Fibroblast of mammary gland (primary cell): Measurements from ENCODE around the gene PVR.
"Not testable (repeated sequence)": the region's sequence is repeated elsewhere in the genome, so short reads cannot be mapped to it uniquely, and the experiment has no call there.

Experiments used
- DNase-seq: peaks from one replicate; pipeline ENCODE4 v3.0.0-alpha.2; 2010; ENCODE audit warnings: low read depth
- H3K4me3 ChIP-seq: 2 replicates; pipeline ENCODE4 v1.5.1; 2011; ENCODE audit warnings: low read depth, mild to moderate bottlenecking, low read length, moderate library complexity; ENCODE audit not compliant: control insufficient read depth
- TF ChIP-seq, protein P1 (sequence below): conservative IDR thresholded peaks from 2 replicates; pipeline ENCODE4 v1.5.1; 2011; ENCODE audit warnings: low read depth, low read length, inconsistent platforms; ENCODE audit not compliant: control insufficient read depth, insufficient read depth

Gene PVR

DNA sequence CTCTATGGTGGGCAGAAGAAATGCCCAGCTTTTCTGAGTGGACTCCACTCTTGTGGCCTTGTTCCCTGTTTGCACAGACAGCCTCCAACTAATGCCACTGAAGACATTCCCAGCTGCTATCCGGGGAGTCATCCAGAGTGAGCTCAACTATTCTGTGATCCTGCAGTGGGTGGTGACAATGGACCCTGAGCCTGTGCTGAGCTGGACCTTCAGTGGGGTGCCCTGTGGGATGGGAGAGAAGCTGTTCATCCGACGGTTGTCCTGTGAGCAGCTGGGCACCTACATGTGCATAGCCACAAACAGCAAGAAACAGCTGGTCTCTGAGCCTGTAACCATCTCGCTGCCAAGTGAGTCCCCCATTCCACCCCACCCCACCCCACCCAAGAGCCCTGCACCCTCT lies 20.1 kb upstream of the PVR start:
- TF ChIP-seq, protein P1, sequence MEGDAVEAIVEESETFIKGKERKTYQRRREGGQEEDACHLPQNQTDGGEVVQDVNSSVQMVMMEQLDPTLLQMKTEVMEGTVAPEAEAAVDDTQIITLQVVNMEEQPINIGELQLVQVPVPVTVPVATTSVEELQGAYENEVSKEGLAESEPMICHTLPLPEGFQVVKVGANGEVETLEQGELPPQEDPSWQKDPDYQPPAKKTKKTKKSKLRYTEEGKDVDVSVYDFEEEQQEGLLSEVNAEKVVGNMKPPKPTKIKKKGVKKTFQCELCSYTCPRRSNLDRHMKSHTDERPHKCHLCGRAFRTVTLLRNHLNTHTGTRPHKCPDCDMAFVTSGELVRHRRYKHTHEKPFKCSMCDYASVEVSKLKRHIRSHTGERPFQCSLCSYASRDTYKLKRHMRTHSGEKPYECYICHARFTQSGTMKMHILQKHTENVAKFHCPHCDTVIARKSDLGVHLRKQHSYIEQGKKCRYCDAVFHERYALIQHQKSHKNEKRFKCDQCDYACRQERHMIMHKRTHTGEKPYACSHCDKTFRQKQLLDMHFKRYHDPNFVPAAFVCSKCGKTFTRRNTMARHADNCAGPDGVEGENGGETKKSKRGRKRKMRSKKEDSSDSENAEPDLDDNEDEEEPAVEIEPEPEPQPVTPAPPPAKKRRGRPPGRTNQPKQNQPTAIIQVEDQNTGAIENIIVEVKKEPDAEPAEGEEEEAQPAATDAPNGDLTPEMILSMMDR = no peak
- H3K4me3 ChIP-seq = no peak overlapping the region
- no peak for DNase-seq

DNA sequence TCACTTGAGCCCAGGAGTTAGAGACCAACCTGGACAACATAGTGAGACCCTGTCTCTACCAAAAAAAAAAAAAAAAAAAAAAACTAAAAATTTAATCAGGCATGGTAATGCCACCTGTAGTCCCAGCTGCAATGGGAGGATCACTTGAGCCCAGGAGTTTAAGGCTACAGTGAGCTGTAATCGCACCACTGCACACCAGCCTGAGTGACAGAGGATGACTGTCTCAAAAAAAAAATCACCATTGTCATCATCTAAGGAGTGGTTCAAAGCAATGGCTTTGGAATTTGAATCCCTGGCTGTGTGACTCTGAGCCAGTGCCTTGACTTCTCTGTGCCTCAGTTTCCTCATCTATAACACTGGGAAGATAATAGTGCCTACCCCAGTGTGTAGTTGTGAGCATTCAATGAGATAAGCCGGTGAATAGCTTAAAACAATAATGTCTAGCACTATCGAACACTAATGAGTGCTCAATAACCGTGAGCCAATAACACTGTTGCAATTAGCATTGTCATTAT lies 18.8 kb upstream of the PVR start:
- DNase-seq = no peak
- TF ChIP-seq, protein P1 = no peak
- H3K4me3 ChIP-seq = no peak overlapping the region

DNA sequence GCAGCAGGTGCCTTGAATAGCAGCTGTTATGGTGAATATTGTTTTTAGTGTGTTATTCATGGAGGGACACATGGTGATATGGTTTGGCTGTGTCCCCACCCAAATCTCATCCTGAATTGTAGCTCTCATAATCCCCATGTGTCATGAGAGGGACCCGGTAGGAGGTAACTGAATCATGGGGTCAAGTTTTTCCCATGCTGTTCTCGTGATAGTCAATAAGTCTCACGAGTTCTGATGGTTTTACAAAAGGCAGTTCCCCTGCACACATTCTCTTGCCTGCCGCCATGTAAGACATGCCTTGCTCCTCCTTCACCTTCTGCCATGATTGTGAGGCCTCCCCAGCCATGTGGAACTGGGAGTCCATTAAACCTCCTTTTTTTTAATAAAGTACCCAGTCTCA lies 18.1 kb upstream of the PVR start:
- DNase-seq, H3K4me3 ChIP-seq: not testable (repeated sequence)

DNA sequence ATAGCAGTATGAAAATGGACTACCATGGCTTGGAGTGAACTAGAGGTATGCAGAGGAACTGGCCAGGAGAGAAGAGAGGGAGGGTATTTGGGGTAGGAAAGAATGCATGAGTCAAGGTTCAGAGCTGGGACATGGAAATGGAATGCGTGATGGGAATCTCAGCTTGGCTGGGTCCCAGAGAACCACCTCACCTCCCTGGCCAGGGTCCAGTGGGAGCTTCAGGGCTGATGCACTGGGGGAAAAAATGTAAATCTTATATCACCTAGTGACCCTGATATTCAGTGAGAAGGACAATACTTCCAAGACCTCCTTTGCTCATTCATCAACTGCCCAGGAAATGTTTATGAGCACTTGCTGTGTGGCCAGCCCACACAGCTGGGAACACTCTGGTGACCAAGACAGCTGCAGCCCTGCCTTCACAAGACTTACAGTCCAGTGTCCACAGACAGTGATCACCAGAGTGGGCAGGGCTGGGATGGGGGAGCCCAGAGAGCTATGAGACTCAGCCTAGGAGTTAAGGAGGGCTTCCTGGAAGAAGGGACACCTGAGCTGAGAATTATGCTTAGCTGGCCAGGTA lies 17.6 kb upstream of the PVR start:
- TF ChIP-seq, protein P1 = no peak
- DNase-seq = peak; percentile 94
- H3K4me3 ChIP-seq = no peak overlapping the region

DNA sequence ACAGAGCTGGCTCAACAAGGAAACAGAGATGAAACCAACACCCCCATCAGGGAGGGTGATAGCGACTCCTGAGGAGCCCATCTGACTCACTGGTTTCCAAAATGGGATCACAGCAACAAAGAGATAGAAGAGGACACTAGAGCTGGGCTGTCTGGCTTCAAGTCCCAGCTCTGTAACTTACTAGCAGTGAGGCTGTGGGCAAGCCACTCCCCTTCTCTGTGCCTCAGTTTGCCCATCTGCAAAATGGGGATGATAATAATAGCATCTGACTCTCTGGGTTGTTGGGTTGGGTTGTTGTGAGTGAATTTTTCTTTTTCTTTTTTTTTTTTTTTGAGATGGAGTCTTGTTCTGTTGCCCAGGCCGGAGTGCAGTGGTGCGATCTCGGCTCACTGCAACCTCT lies 16.1 kb upstream of the PVR start:
- TF ChIP-seq, protein P1 = no peak
- DNase-seq = no peak
- H3K4me3 ChIP-seq = no peak overlapping the region

DNA sequence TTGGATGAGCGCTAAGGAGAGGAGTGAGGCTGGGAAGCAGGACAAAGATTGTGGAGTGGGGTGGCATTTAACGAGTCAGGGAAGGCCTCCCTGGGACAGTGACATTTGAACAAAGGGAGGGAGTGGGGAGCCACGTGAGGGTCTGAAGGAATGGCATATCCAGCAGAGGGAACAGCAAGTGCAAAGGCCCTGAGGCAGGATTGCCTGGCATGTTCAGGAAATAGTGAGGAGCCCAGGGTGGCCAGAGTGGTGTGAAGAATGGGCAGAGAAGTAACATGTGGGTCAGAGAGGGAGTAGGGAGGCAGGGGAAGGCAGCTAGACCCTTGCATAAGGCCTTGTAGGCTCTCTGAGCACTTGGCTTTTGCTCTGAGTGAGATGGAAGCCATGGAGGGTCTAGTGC lies 14.9 kb upstream of the PVR start:
- no peak overlapping the region for H3K4me3 ChIP-seq
- TF ChIP-seq, protein P1 = no peak
- DNase-seq = no peak

DNA sequence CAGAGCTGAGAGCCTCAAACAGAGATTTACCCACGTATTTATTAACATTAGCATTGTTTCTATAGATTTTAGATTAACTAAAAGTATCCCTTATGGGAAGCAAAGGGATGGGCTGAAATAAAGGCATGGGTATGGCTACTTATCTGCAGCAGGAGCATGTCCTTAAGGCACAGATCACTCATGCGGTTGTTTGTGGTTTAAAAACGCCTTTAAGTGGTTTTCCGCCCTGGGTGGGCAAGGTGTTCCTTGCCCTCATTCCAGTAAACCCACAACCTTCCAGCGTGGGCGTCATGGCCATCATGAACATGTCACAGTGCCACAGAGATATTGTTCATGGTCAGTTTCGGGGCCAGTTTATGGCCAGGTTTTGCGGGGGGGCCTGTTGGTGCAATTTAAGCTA lies 12.1 kb upstream of the PVR start:
- not testable (repeated sequence) for DNase-seq, H3K4me3 ChIP-seq

DNA sequence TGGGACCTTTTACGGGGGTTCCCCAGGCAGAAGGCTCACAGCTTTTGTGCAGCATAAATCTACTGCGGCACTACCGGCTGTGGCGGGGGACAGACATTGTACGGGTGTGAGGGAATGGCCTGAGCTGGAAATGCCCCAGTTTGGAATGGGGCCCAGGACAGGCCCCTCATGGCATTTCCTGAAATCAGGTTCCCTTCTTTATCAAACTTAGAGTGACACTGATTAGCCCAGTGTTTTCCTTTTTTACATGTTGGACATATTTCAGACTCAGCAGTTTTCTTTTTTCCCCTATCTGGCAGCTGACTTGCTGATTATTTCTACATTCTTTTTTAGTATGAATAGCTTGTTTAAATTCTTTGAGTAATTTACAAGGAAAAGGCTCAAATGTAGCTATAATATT lies 9.7 kb upstream of the PVR start:
- not testable (repeated sequence) for DNase-seq, H3K4me3 ChIP-seq
